HL-60 (cell line): ENCODE data around the gene EDRF1.

ENCODE experiments used
- DNase-seq, 2 experiments: peaks; one replicate each; pipeline ENCODE4 v3.0.0-alpha.2; 2010 to 2020; ENCODE audit warnings: low read depth in 1 of 2, low spot score in 1 of 2
- H3K27ac ChIP-seq: fragments of 250-450 bp; sonication (Bioruptor Pico); replicated peaks from 2 replicates; pipeline ENCODE4 v1.5.1; 2020; ENCODE audit warnings: mild to moderate bottlenecking, moderate library complexity
- H3K27me3 ChIP-seq: fragments of 250-450 bp; sonication (Bioruptor Pico); 2 replicates; pipeline ENCODE4 v1.5.1; 2021; ENCODE audit warnings: mild to moderate bottlenecking, moderate library complexity; ENCODE audit not compliant: insufficient read depth, poor library complexity, severe bottlenecking
- H3K4me3 ChIP-seq: replicated peaks from 2 replicates; pipeline ENCODE4 v1.5.1; 2011; ENCODE audit warnings: mild to moderate bottlenecking, control low read depth, low read length; ENCODE audit not compliant: insufficient read depth
- GABPA ChIP-seq: IDR thresholded peaks from 2 replicates; pipeline ENCODE4 v1.6.1; 2012; ENCODE audit warnings: low read depth
- POLR2AphosphoS5 ChIP-seq: IDR thresholded peaks from 2 replicates; pipeline ENCODE4 v1.6.1; 2012; ENCODE audit warnings: low read depth
- SPI1 ChIP-seq: IDR thresholded peaks from 2 replicates; pipeline ENCODE4 v1.6.1; 2012; ENCODE audit warnings: low read depth, mild to moderate bottlenecking, borderline replicate concordance
- TF ChIP-seq, protein P1 (sequence below): IDR thresholded peaks from 2 replicates; pipeline ENCODE4 v1.6.1; 2012; ENCODE audit warnings: low read depth; ENCODE audit not compliant: insufficient replicate concordance
- TF ChIP-seq, protein P2 (sequence below): IDR thresholded peaks from one replicate; pipeline ENCODE4 v1.5.1; 2011; ENCODE audit warnings: low read length, control low read depth, inconsistent platforms; ENCODE audit not compliant: insufficient read depth

EDRF1 gene

DNA sequence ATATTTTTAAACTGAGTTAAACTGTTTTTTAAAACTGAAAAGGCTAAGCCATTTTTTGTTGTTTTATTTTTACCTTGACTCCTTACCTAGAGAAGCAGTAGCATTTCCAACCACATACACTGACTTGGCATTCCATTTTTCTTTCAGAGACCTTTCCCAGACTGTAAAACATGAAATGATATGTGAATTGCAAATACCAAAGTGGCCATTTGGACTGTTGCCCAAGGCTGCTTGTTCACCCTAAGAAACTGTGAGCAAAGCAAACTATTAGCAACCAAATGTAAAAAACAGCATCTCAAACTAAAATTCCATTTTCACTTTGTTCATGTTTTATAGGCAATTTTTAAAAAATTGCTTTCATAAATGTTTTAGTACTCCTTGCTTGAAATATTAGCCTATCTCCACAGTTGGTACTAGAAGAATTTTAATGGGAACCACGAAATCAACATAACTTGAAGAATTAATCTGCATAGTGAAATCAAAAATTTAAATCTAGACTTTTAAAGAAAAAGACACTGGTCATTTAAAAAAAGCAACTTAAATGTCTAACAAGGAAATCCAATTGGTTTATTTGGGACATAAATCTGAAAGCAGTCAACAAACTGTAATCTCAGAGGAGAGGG is 92.7 kb downstream of the EDRF1 start:
- Histone ChIP-seq H3K27ac (no peak overlapping the region), H3K4me3 (no peak overlapping the region), H3K27me3 (no peaks in the 10 kb centered on the region)
- no peak for DNase-seq
- TF ChIP-seq POLR2AphosphoS5 (no peak), GABPA (no peak), SPI1 (no peak)
- TF ChIP-seq, protein P1, sequence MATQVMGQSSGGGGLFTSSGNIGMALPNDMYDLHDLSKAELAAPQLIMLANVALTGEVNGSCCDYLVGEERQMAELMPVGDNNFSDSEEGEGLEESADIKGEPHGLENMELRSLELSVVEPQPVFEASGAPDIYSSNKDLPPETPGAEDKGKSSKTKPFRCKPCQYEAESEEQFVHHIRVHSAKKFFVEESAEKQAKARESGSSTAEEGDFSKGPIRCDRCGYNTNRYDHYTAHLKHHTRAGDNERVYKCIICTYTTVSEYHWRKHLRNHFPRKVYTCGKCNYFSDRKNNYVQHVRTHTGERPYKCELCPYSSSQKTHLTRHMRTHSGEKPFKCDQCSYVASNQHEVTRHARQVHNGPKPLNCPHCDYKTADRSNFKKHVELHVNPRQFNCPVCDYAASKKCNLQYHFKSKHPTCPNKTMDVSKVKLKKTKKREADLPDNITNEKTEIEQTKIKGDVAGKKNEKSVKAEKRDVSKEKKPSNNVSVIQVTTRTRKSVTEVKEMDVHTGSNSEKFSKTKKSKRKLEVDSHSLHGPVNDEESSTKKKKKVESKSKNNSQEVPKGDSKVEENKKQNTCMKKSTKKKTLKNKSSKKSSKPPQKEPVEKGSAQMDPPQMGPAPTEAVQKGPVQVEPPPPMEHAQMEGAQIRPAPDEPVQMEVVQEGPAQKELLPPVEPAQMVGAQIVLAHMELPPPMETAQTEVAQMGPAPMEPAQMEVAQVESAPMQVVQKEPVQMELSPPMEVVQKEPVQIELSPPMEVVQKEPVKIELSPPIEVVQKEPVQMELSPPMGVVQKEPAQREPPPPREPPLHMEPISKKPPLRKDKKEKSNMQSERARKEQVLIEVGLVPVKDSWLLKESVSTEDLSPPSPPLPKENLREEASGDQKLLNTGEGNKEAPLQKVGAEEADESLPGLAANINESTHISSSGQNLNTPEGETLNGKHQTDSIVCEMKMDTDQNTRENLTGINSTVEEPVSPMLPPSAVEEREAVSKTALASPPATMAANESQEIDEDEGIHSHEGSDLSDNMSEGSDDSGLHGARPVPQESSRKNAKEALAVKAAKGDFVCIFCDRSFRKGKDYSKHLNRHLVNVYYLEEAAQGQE = no peak
- TF ChIP-seq, protein P2, sequence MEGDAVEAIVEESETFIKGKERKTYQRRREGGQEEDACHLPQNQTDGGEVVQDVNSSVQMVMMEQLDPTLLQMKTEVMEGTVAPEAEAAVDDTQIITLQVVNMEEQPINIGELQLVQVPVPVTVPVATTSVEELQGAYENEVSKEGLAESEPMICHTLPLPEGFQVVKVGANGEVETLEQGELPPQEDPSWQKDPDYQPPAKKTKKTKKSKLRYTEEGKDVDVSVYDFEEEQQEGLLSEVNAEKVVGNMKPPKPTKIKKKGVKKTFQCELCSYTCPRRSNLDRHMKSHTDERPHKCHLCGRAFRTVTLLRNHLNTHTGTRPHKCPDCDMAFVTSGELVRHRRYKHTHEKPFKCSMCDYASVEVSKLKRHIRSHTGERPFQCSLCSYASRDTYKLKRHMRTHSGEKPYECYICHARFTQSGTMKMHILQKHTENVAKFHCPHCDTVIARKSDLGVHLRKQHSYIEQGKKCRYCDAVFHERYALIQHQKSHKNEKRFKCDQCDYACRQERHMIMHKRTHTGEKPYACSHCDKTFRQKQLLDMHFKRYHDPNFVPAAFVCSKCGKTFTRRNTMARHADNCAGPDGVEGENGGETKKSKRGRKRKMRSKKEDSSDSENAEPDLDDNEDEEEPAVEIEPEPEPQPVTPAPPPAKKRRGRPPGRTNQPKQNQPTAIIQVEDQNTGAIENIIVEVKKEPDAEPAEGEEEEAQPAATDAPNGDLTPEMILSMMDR = no peak
